ENCODE data around the gene NEB.
"Not testable (repeated sequence)": the region's sequence is repeated elsewhere in the genome, so short reads cannot be mapped to it uniquely, and the experiment has no call there.

Gene NEB

DNA sequence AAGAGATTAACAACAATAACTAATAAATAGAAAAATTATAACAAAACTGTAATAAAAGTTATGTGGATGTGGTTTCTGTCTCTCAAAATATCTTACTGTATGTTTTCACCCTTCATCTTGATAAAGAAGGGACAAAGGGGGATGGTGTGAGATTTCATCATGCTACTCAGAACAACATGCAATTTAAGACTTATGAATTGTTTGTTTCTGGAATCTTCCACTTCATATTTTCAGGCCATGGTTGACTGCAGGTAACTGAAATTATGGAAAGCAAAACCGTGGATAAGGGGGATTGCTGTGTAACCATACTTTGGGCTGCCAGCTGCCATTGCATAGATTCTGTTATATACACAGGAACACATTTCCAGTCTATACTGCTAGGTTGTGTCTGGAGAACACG lies 45.6 kb downstream of the NEB start:
- no peak for FAIRE-seq

GRCh38 chr2:151682459-151683003 lies 51.7 kb downstream of the NEB start:
- FAIRE-seq, result no peak

DNA sequence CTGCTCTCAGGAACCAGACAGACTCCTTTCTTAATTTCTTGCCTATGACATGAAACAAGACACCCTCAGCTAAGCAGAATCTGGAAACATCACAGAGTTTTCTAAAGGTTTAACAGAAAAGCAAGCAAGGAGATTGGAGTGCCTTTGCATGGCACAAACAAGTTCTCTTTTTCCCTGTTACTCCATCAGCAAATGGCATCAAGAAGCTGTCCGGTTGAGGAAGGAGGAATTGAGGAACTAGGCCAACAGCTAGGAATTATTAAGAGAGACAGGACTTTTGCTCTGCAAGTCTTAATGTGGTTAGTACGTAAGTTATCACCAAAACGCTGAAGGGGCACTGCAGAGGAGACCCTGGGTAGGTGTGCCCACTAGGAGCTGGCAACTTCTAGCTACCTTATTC lies 53.2 kb downstream of the NEB start:
- no peak for FAIRE-seq

DNA sequence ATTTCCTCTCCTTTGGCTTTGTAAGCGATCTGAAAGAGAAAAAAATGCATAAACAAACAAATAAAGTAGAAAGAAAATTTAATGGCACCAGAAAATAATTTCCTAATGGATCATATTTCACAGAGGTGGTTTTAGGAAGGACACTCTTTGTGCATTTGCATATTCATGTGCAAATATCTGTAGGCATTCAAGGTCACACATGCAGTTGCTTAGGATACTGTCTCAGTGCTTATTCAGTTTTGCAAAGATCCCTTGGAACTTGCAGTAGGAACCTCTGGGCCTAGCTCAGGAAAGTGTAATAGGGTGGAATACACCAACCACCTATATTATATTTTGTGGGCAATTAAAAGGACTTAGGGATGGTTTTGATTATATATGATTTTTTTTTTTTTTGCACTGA lies 54.3 kb downstream of the NEB start:
- FAIRE-seq, result no peak

- no peak for FAIRE-seq
These were observed 55.4 kb downstream of the NEB start for GRCh38 chr2:151678849-151679248.

DNA sequence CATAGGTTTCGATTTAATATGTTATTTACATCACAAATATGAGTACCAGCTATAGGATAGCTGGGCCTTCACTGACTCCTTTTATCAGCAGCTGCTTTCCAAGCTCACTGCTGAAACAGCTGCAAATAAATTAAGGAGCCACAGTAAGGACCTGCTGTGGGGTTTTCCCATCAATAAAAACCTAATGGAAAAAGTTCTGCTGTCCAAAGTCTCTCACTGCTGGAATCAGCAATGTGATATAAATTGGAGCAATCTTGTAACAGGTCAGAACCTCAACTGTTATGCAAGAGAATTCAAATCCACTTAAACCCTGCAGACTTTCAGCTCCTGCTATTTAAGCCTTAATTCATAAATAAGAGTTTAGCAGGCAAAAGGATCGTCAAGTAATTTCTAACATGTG lies 61.3 kb downstream of the NEB start:
- no peak for FAIRE-seq

DNA sequence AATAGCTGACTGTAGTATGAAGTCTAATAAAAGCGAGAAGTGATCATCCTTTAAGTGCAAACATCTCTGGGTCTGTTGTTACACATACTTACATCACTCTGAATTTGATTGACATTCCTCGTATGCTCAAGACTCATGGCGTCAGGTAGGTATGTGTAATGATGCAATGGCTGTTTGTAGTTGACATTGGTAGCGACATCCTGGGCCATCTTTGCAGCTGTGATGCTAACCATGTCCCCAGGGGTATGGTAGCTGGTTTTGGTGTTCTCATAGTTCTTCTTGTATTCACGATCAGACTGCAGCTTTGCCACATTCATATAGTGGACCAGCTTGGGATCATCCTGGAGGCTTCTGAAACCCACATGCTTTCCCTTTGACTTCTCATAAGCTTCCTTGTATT lies 62.0 kb downstream of the NEB start:
- no peak for FAIRE-seq

- no peak for FAIRE-seq
These were observed 63.3 kb downstream of the NEB start for GRCh38 chr2:151670846-151671597.

DNA sequence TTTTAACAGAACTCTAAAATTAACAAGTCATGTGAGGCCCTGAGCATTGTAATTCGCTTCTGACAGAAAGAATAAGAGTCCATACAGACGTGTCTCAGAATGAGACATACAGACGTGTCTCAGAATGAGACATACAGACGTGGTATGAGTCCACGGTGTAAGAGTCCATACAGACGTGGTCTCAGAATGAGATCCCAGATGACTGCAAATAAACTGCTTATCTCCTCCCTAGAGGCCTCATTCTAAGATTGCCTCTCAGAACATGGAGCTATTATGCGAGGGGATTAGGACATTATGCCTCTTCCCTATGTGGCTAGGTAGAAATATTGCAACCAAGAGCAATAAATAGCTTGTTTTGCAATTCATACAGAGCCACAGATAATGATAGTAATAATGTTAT lies 63.9 kb downstream of the NEB start:
- FAIRE-seq, result no peak

DNA sequence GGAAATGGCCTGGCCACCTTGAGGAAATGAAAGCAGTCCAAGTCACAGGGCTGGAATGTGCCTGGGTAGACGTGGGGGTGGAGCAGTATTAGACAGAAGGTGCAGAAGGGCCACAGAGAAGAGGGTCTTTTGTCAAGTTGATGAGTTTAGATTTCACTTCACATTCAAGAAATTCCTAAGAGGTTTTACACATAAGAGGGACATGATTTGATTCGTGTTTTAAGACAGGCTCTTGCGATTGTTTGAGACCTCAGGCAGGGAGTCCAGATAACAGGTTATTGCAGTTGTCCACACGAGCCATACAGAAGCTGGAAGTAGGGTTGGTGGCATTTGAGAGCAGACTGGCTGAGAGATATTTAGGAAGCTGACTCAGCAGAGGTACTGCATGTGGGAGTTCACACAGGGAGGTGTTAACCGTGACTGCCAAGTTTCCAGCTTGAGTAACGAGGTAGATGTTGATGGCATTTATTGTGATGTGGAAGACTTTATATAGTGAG lies 64.6 kb downstream of the NEB start:
- FAIRE-seq, result no peak

- no peak for FAIRE-seq
These were observed 65.5 kb downstream of the NEB start for GRCh38 chr2:151668737-151669136.

DNA sequence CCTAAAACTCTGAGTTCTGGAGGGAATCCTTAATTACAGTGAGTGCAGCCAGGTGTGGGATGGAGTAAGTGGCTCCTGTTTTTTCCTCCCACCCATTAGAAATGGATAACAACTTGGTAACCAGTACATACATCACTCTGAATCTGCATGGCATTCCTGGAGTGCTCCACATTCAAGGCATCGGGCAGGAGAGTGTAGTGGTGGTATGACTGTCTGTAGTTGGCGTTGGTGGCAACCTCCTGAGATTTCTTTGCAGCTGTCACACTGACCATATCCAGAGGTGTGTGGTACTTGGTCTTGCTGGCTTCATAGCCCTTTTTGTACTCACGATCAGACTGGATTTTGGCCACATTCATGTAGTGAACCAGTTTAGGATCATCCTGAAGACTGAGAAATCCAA lies 68.3 kb downstream of the NEB start:
- no peak for FAIRE-seq

GRCh38 chr2:151664520-151664919 lies 69.8 kb downstream of the NEB start:
- no peak for FAIRE-seq

DNA sequence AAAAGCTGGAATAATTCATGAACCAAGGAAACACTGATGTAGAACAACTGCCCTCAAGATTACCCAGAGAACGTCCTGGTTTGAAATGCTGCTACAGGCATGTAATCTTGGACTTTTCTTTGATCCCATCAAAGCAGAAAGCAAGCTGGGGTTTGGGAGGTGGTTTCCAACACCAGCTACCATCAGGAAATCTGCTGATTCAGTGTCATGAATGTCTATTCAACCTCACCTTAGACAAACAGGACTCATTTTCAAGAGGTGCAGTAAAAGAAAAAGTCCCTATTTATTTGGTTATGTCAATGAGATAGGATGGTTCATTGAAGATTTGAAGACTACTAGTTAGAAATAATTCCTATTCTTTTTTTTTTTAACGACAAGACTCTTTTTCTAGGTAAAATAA lies 72.7 kb downstream of the NEB start:
- no peak for FAIRE-seq

- FAIRE-seq, result no peak
These were observed 76.2 kb downstream of the NEB start for GRCh38 chr2:151658081-151658480.

DNA sequence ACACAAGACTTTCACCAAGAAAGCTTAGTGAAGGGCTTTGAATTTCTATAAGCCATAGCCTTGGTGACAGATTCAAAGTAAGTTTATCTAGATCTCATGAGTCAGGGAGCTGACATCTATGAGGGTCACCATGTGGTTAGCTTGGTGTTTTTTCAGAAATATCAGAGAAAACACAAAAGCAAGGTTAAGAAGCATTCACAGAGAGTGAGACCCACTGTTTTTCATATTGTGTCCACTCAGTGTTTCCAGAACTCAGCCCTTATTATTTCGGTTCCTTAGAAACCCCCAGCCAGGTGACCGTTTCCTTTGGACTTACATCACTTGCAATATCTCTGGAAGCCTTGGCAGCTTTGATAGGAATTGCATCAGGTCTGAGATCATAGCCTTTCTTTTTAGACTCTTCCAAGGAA lies 76.6 kb downstream of the NEB start:
- FAIRE-seq, result no peak

- FAIRE-seq, result no peak
These were observed 78.4 kb downstream of the NEB start for GRCh38 chr2:151655663-151656398.

- no peak for FAIRE-seq
These were observed 79.4 kb downstream of the NEB start for GRCh38 chr2:151654891-151655290.

- FAIRE-seq, result no peak
These were observed 80.2 kb downstream of the NEB start for GRCh38 chr2:151654085-151654484.

DNA sequence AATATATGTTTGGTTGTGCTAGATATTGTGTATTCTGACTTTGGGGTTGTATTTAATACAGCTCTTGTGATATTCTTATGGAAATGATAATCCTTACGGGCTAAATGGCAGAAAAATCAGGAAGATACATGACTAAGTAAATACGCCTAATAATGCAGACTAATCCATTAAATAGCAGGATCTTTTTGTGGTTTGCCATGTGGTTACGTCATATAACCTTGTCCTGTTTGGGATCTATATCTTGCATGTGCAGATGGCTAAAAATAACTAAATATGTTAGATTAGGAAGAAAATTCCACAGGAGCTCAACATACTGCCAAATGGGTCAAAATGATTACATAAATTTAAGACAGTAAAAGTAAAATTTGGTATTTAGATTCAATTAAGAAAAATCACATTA lies 83.0 kb downstream of the NEB start:
- no peak for FAIRE-seq

DNA sequence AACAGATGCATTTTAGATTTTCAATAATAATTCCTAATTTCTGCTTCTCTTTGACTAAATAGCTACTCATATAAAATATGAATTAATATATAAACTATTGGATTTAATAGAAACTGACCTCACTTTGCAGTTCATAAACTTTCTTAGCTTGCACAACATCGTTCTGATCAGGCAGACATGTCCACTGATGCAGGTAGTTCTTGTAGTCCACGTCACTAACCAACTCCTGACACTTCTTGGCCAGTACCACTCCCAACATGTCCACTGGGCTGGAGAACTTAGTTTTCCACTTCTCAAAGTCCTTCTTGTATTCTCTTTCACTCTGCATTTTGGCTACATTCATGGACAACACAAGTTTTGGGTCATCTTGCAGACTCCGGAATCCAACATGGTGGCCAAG lies 83.8 kb downstream of the NEB start:
- FAIRE-seq, result no peak

GRCh38 chr2:151649966-151650365 lies 84.3 kb downstream of the NEB start:
- no peak for FAIRE-seq

DNA sequence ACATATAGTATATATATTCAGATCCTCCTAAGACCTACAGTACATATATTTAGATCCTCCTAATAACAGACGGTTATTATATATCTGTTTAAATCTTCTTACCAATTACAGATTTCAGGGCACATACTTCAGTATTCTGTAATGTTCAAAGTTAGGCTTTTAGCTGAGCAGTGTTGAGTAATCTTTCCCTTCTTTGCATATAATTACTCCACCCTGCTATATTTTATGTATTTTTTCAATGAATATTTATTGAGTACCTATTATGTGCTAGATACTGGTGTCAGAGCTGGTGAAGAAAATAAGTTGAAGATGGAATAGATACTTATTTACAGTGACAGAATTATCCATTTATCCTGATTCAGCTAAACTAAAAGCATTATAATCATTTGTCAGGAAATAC lies 84.9 kb downstream of the NEB start:
- no peak for FAIRE-seq

DNA sequence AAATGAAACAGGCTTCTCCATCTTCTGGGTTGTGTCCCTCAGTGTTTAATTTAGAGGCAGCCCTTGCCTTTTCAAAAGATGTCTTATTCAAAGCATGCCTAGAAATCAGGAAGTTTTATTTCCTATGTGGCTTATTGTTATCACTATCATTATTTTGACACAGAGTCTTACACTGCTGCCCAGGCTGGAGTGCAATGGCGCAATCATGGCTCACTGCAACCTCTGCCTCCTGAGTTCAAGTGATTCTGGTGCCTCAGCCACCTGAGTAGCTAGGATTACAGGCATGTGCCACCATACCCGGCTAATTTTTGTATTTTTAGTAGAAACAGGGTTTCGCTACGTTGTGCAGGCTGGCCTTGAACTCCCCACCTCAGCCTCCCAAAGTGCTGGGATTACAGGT lies 87.8 kb downstream of the NEB start:
- not testable (repeated sequence) for FAIRE-seq
